Occipital lobe (tissue), 2 donors: ENCODE results near the gene DPYD. TPM values are rescaled to one million over a fixed set of nuclear protein-coding genes. Genes with fewer than 3 reads are reported as not detected.
A peak's percentile ranks its signal among the peaks of the same experiment; 100 is the strongest.

Experiments used
- DNase-seq: peaks from one replicate; lab custom pipeline; 2025; lab: John Stamatoyannopoulos, UW
- total RNA-seq: library from RNA; depleted of rRNA; stranded (reverse); fragments of >200 nt; gene quantifications from one replicate; pipeline ENCODE4 v1.2.3, GENCODE V29; 2014

Gene DPYD
- 72.1 TPM for total RNA-seq

DNA sequence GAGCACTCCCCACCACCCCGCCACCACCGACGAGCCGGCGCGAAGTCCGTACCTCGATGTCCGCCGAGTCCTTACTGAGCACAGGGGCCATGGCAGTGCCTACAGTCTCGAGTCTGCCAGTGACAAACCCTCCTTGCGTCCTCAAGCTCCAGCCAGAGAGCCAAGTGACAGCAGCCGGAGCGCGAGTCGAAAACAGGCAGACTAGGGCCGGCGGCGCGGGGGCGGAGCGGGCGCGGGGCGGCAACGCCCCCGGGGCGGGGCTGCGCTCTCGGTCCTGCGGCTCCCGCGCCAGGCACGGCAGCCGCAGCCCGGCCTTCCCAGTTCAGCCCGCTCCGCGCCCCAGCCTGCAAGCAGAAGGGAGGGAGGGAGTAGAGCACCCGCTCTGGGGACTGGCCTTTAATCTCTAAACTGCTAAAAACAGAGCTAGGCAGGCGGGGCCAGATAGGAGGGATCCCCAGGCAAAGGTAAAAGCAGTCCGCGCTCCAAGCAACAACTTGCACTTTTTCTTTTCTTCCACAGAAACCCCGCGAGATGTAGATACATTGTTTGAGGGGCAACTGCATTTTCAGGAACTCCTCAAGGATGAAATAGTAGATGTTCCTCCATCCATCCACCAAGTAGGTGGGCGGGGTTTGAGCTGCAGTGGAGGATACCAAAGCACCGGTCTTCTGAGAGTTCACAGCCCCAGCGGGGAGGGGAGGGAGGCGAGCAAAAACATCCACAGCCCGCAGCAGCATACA lies at the start of gene DPYD:
DPYD (minus strand) TSS at position 203 of the 740 bp plus-strand sequence; CDS start at position 91, 112 bp downstream.
- peak; percentile 81 for DNase-seq

DNA sequence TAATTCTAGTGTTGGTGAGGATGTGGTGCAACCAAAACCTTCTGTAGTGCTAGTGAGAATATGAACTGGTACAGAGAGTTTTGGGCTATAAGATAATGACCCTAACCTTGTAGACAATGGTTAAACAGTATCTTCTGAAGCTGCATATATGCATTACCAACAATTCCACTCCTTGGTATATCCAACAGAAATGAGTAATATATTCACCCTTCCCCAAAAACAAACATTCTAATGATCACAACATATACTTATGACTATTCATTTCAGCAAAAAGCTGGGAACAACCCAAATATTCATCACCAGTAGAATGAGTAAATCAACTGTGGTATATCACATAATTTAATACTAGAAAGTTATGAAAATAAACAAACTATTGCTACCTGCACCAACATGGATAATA lies 39.6 kb upstream of the DPYD start:
- no peak for DNase-seq

DNA sequence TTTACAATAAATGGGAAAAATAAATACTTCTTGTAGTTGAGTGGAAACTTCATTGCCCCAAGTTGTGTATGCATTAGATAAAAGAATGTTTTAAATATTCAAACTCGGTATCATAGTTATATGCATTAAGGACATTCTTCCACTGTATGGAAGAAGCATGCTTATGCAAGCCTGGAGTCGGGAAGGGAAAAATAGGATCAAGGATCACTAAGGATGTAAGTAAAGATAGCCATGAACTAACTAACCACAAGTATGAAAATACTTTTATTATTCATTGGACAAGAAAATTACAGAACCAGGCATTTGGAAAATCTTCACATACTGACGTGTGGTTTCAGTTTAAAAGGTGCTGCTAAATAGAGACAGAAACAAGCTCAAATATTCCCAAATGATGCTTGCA lies 26.9 kb upstream of the DPYD start:
- DNase-seq = no peak

DNA sequence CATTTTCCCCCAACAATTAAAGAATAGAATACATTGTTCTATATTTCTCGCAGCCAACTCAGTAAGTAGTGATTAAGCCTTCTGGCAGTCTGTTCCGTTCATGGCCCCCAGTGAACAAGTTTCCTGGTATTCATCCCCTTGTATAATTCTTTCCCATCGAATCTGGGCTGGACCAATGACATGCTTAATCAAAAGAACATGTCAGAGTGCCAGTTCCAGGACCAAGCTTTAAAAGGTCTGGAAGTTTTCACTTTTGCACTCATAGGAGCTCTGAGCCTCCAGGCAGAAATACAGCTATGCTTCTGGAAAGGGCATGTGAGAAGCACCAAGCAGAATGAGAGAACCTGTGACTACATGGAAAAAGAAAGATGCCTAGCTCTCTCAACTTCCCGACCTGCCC lies 22.5 kb upstream of the DPYD start:
- DNase-seq = no peak

DNA sequence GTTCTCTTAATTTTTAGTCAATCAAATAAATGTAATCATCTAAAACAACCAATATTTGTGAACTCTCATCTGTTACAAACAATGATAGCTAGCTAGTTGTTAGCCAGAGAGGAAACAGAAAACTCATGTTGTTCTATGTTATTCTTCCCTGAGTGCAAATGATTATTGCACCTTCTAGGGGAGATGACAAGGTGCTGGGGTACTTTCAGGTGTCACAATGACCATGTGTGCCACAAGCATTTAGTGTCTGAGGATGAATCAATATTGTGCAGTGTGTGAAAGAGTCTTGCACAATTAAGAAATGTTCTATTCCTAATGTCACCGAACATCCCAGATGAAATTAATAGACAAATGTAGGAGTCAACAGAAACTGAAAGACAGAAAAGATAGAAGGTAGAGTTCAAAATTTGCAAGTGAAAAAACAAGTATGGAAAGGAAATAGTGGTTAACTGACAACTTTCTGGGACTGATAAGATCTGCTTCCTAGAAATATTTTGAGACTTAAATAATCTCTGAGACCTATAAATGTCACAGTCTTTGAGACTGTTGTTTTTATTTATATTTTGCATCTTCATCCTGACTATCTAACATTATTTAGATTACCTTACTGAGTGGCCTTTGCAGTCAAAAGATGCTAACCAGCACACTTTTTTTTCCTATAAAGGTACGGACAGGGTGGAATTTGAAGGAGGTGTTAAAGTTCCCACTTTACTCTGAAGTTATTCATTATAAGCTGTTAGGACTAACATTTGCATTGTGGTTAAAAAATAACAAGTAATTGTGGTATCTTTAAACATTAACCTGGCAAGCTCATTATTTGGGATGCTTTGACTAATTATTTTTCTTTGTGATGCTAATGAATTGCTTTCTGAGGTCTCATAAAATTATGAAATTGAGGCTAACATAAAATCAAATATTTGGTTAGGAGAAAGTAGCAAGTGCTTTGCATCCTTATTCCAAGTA lies 21.6 kb upstream of the DPYD start:
- no peak for DNase-seq

DNA sequence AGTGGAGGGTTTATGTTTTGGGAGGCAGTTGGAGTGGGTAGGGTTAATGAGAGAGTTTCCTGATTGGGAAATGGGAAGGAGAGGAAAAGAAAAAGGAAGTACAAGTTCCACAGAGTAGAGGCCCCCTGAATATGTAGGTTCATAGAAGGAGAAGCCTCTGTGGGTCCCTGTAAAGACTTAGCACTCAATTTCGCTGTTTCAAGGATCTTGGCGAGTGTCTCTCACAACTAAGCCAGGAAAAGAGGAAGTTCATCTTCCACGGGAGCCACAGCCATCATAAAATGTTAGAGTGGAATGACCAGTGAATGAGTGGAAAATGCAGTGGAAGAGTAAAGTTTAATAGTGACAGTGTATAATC lies 17.4 kb upstream of the DPYD start:
- DNase-seq = no peak

DNA sequence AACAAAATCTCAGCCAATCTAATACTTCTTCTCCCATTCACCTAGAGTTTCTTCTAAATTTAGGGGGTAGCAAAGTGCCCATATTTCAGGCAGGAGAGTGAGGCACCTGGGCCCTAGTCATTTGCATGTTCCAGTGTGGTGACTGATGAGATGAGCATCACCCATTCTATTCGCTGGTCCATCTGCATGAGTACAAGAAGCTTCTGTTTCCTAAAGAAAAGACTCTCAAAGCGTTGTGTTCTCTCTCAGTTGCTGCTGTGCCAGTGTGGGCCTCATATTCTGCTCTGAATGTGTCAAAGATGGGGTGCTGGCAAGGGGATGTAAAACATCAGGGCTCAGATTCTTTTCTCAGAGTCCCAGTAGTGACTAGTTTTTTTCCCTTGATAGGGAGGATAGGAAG lies 16.1 kb upstream of the DPYD start:
- DNase-seq = peak; percentile 37

DNA sequence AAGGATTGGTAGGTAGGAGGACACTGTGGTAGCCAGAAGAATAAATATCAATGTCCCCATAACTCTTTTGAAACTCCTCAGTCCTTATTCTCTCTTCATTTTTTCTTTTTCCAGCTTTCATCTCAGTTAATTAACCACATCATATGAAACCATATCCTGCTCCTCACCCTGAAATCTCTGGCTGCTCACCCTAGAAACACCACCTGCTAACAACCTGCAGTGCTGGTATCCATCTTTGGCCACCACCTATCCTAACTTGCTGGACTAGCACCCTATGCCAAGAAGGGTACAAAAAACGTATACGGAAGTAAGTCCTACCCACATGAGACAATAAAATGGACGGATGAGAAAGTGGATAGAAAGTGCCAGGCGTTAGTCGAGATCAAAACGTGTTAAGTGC lies 13.7 kb upstream of the DPYD start:
- no peak for DNase-seq

DNA sequence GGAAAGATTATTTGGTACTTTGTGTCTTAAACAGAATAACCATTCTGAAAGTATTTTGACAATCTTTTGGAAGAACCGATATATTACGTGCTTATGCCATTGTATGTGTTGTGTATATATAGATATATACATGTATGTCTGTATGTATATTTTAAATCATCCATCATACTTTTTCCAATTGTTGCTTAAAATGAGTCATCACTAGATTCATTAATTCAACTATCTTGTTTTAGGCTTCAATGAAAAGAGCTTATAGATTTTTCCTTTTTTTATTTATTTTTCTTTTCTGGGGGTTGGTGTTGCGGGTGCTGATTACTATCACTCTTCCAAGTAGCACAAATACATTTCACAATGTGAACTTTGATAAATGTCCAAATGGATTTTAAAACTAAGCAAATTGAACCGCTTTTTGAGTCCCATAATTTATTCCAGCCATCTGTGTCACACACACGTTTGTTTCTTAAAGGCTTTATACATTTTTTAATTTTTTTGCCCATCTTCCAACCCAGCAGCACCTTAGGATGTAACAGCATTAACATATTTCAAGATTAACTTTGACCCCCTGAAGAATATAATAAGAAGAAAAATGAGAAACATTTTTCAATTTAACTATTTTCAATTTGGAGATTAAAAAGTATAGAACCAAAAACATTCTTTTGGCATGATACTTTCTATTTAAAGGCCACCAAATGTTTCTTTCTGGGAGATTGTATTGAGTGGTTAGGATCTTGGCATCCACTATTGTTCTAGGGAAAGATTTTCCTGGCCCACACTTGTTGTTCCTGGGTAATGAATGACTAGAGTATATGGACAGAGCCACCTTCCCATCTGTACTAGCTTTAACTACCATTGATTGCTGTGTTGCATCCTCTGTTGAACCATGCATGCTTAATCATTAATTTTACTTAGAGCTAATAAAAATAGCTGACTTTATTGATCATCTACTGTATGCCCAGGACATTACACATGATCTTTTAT lies 9.3 kb upstream of the DPYD start:
- no peak for DNase-seq

DNA sequence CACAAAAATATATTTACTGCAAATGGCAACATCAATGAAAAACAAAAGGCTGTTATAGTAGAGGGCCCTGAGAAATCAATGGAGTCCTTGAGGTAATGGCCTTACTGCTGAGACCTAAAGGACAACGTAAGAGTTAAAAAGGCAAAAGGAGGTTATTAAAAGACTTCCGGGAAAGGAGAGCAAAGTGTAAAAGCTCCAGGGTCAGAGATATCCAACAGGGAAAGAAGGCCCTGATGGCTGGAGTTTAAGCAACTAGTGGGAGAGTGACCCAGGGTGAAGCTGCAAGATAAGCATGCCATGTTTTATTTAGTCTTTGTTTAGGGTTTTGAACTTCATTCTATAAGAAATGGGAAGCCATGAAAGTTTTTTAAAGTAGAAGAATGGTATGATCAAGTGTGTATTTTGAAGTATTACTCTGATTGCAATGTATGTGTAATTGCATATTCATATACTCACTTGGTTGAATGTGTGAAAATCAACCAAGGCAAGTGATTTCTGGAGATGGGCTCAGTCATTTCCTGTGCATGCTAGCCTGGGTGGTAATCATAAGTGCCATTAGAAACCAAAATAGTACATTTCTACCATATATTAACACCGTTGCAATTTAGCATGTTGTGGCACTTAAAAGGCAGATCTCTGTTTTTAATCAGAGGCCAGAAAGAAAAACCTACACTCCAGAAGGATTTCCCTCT lies 5.3 kb upstream of the DPYD start:
- DNase-seq = no peak

DNA sequence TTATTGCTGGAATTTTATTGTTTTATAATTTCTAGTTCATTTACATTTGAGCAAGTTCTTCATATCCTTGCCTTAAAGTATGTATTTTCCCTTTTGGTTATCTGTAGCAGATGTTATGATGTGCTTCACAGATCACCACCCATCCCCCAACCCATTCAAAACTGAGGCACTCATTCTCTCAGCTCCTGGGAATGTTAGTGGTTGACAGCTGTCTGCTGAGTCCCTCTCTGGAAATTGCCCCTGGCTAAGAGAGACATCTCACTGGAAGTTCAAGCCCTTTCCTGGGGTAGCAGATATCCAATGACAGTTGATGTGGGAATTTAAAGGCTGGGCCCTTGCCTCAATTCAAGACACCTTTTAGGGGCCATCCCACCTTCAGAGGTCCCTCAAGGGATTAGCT lies 4.3 kb upstream of the DPYD start:
- DNase-seq = no peak

DNA sequence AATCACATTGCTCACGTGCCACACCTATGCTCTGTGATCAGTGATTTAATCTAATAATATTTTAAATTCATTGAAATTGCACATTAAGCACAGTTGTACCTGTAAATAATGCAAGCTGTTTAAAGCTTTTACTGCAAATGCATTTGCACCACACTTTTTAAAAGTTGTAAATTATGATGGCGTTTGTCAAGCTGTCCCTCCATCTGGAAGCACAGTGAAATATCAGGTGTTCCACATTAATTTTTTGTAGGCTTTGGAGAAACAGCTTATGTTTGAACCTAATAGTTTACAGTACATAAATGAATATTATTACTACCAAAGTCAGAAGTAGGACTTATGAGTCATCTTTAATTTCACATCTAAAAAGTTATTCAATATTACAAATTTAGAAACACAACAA lies 3.0 kb upstream of the DPYD start:
- no peak for DNase-seq

DNA sequence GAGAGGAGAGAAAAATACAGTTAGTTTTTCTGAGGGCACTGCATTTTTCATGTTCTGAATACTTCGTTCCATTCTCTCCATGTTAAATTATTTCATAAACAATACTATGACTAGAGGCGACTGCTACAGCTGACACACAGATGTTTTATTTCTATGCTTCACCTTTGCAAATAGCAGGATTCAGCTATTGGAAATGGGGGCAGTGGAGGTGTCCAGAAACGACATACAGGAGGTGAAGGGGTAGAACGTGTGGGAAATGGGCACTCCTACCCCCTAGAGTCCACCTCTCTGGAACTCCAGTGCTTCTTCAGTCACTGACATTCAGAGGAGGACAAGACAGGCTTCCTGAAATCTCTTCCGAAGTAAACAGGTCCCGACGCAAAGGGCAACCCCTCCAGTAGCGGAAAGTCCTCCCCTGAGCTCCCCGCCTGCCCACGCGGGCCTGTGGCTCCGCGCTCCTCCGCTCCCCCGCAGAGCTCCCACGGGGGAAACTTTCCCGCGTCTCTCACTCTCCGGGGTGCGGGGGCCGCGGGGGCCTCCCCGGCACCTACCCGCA lies 480 bp downstream of the DPYD start:
- DNase-seq = no peak

DNA sequence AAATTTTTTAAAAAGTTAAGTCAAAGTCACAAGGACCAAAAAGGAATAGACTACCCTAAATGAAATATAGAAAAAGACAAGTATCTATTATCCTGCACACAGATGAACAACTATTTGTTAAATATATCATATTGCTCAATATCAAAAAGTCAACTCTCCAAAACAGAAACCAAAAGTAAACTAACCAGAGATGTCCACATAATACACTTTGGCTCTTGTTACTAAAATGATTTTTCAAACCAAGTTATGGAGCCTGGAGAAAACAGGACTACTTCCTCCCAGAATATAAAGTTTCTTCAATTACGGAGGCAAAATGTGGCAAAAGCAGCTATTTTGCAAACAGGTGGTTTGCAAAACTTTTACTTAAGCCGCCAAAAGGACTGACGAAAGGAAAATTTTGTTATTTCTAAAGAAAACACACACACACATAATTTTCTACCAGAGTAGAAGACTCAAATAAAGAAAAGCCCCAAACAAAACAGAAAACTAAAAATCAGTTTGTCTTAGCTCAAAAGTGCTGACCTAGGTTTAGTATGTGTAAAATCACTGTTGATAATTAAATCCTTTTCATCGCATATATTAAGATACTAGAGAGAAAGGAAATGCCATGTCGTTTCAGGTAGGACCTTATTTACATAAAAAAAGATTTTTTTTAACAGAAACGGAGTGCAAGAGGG lies 1.1 kb downstream of the DPYD start:
- no peak for DNase-seq

DNA sequence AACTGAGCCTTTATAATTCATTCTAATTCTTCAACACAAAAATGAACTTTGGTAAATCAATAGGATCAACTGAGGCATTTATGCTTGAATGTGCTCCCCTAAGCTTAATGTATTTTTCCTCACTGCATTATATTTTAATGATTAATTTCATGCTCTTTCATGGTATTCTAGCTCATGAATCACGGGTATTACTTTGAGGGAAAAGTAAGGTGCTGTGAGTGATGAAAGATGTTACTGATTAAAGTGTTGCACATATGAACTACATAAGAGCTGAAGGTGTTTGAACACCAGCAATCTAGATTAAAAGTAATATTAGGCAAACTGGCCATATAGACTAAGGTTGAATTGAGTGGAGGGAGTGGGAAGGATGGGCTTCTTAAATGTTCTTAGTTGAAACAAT lies 1.9 kb downstream of the DPYD start:
- no peak for DNase-seq

DNA sequence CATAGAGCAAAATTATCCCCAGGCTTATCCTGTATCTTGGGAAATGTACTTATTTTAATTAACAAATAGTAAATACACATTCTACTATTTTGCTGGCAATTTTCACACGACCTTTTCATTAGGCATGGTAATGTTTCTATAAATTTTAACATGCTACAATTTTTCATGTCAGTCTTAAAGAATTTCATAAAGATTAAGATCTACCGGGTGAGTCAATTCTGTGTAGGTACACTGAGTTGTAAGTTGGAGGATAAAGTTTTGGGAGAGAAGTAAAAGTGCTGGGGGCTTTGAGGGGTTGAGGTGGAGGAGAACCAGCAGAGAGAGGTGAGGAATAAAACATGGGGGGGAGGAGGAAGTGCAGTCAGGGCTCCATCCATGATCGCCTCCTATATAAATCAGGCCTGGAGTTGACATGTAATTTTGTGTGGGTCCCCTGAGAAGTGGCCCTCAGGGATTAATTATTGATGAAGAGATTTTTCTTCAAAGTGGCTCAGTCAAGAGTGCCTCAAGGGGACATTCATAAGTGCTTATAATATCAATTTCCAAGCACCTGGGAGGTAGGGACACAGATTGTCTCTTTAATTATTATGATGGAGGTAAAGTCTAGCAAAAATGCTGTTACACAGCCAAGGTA lies 7.2 kb downstream of the DPYD start:
- no peak for DNase-seq

DNA sequence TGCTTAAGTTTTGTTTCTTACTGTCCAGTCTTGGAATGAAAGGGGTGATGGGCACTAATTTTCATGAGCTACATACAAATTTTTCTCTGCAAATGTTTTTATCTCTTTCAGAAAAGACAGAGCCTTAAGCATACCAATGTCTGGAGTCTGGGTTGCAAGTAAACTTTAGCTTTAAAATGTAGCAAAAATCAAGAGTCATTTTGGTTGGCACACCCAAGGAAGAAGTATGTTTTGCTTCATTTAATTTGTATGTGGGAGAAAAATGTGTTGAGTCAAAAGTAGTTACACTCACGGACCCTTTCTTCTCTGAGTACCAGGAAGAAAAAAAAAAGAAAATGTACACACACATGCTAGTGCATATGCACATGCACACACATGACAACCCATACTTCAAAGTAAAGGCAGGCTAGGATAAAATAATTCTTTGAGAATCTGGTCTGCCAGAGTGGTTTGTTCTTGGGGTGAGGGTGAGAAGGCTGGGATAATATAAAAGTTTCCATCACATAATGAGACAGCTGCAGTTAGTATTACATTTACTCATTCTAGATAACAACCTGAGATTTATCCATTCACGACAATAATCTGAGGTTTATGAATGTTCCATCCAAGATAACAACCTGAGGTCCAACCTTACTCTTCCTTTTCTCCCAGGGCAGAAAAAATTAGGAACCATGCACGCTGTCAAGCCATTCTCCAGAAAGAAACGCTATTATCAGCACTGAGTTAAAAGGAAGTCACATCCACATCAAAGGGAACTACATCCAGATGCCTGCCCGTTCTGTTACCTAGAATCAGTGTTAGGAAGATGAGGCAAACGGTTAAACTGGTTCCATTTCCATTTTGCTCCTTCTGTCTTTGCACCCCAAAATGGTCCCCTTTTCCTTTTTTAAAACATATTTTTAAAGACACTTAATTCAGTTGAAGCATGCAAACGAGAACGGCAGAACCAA lies 9.3 kb downstream of the DPYD start:
- DNase-seq = no peak

DNA sequence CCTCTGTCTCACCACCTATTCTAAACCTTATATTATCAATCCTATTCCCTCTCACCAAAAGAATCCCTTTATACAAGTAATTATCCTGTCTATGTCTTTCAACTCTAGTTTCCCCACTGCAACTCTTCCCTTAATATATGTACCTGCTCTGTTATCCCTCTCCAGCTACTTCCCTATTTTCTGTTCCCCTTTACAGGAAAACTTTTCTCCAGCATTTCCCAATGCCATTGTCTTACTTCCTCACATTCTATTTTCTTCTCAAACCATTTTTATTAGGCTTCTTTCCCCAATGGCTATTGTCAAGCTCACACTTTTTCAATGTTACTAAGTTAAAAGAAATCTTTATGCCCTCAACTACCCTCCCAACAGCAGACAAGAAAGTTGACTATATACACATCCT lies 11.6 kb downstream of the DPYD start:
- no peak for DNase-seq
